BJ (cell line): ENCODE measurements around the gene UBC. TPM values are rescaled to one million over a fixed set of nuclear protein-coding genes. Genes with fewer than 3 reads are reported as not detected.
A peak's percentile ranks its signal among the peaks of the same experiment; 100 is the strongest.

Source experiments
- CTCF ChIA-PET: fragments of 350-600 bp; formaldehyde crosslinking; extraction: SDS; loops from one replicate; lab custom pipeline; 2021; ENCODE audit warnings: antibody characterized with exemption, inconsistent platforms; lab: Yijun Ruan, JAX
- POLR2A ChIA-PET: fragments of 300-600 bp; sonication (Branson Sonifier 250); formaldehyde crosslinking; extraction: SDS; loops from one replicate; lab custom pipeline; 2021; ENCODE audit warnings: antibody characterized with exemption; lab: Charles Lee
- DNase-seq: peaks from one replicate; pipeline ENCODE4 v3.0.0-alpha.2; 2011; ENCODE audit warnings: low read depth
- H3K27me3 ChIP-seq: 2 replicates; pipeline ENCODE4 v1.6.0; 2011; ENCODE audit warnings: low read length; ENCODE audit not compliant: control insufficient read depth, insufficient read depth
- H3K36me3 ChIP-seq: 2 replicates; pipeline ENCODE4 v1.5.1; 2011; ENCODE audit warnings: low read length; ENCODE audit not compliant: control insufficient read depth, insufficient read depth
- H3K4me3 ChIP-seq: 2 replicates; pipeline ENCODE4 v1.5.1; 2011; ENCODE audit warnings: low read depth, mild to moderate bottlenecking, control low read depth, low read length
- polyA plus RNA-seq: library from polyadenylated mRNA; depleted of rRNA; stranded (reverse); fragments of >200 nt; gene quantifications from 2 replicates; pipeline ENCODE4 v1.2.3, GENCODE V29; 2011
- TF ChIP-seq, protein P1 (sequence below): IDR thresholded peaks from 2 replicates; pipeline ENCODE4 v1.5.1; 2011; ENCODE audit warnings: low read depth, mild to moderate bottlenecking, control low read depth, inconsistent platforms, low read length, moderate library complexity; ENCODE audit not compliant: insufficient read depth

Gene UBC
- polyA plus RNA-seq, 1 experiment, result 2,374 TPM

DNA sequence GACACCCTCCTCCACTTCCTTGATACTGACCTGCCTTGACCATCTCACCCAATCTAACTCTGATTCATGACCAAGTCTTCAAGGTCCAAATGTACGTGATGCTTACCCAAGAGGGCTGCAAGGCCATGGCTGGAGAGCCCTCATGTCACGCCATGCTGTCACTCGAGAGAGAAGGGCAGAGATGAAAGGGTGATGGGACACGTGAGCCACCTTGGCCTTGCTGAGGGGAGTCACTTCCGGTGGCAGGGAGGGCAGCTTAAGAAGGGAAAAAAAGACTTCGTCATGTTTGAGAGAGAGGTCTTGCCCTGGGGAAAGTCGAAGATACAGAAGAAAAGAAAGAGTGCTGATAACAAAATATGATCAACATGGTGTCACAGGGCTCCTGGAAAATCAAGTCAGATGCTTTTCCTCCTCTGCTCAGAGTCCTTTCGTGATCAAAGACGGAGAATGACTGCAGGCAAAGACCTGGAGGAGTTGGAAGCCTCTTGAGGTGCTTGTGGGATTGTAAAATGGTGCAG, 47.5 kb downstream of the UBC start:
- POLR2A ChIA-PET, result no interaction called here
- no peaks in the 10 kb centered on the region for H3K27me3 ChIP-seq
- H3K36me3 ChIP-seq, result no peaks in the 10 kb centered on the region; the same call in 1 of the 2 replicates
- TF ChIP-seq, protein P1, sequence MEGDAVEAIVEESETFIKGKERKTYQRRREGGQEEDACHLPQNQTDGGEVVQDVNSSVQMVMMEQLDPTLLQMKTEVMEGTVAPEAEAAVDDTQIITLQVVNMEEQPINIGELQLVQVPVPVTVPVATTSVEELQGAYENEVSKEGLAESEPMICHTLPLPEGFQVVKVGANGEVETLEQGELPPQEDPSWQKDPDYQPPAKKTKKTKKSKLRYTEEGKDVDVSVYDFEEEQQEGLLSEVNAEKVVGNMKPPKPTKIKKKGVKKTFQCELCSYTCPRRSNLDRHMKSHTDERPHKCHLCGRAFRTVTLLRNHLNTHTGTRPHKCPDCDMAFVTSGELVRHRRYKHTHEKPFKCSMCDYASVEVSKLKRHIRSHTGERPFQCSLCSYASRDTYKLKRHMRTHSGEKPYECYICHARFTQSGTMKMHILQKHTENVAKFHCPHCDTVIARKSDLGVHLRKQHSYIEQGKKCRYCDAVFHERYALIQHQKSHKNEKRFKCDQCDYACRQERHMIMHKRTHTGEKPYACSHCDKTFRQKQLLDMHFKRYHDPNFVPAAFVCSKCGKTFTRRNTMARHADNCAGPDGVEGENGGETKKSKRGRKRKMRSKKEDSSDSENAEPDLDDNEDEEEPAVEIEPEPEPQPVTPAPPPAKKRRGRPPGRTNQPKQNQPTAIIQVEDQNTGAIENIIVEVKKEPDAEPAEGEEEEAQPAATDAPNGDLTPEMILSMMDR, result no peak
- H3K4me3 ChIP-seq, result no peak overlapping the region
- CTCF ChIA-PET, result interaction anchor here (0.6 kb wide), 1 partner anchor 55 kb away, joined by 3 read pairs; no protein-coding TSS in a partner anchor
- DNase-seq, result no peak

DNA sequence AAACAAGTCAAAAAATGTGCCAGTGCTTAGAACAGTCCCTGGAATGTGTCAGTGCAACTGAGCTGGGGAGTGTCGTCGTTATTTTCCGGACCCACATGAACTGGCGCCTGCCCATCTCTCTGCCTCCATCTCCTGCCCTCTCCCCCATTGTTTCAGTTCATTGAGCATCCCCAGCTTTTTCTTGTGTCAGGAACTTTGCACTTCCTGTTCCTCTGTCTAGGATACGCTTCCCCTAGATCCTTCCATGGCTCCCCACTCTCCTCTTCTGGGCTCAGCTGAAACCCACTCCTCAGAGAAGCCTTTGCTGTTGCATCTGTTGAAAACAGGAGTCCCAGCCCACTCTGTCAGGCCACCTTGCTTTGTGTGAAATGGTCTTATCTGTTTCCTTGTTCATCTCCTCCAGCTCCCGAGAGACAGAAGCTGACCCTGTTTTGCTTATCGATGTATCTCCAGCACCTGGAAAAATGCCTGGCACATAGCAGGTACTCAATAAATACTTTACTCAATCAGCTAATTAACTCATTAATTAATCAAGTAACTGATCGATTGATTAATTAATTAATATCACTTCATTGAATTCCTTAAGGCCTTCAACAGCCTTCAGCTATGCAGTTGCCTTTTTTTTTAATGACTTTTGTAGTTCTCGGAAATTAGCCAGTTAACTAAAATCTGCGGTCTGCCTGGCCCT, 48.1 kb downstream of the UBC start:
- CTCF ChIA-PET, result interaction anchor here (0.6 to 1.0 kb wide), 2 partner anchors 12 to 55 kb away, joined by 3 read pairs; no protein-coding TSS in a partner anchor
- POLR2A ChIA-PET, result no interaction called here
- TF ChIP-seq, protein P1, result no peak
- DNase-seq, result no peak
- no peaks in the 10 kb centered on the region; the same call in 1 of the 2 replicates for H3K36me3 ChIP-seq
- no peaks in the 10 kb centered on the region for H3K27me3 ChIP-seq
- H3K4me3 ChIP-seq, result no peak overlapping the region

DNA sequence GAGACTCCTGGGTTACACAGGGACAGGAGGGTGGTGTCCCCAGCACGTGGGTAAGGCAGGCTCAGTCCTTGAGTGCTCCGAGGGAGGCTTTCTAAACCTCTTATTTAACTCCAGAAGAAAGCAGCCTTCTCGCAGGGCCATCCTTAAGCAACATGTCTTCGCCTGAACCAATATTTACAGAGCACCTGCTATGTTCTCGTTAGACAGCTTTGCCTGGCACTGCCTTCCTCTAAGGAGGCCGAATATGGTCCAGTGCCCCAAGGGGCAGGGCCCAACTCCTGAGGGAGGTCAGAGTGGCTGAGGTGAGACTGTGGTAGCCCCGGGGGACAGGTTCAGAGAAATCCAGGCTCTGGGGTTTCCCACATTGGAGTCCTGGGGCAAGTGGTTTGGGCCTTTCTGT, 48.7 kb downstream of the UBC start:
- Histone ChIP-seq H3K27me3 (no peaks in the 10 kb centered on the region), H3K4me3 (no peak overlapping the region), H3K36me3 (no peaks in the 10 kb centered on the region; the same call in 1 of the 2 replicates)
- TF ChIP-seq, protein P1, result no peak
- no peak for DNase-seq
- POLR2A ChIA-PET, result no interaction called here
- CTCF ChIA-PET, result interaction anchor here (1.0 kb wide), 1 partner anchor 12 kb away, joined by 3 read pairs; no protein-coding TSS in a partner anchor

DNA sequence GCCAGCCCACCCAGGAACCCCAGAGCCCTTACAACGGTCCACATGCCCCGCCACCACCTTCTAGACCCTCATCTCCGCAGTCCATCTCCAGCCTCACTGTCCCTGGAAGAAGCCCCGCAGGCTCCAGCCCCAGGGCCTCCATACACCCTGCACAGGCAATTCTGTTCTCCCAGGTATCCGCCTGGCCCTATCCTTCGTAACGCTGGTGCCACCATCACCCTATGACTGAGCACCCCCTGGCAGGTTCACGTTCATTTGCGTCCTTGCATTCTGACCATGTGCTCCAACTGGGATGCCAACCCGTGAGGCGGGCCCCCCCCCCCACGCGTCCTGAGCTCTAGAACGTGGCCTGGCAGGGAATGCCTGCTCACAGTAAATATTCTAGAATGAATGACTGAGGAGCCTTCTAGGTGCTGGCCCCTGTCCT, 50.1 kb downstream of the UBC start:
- no peaks in the 10 kb centered on the region for H3K27me3 ChIP-seq
- CTCF ChIA-PET, result no interaction called here
- TF ChIP-seq, protein P1, result no peak
- H3K36me3 ChIP-seq, result no peaks in the 10 kb centered on the region; the same call in 1 of the 2 replicates
- POLR2A ChIA-PET, result no interaction called here
- DNase-seq, result no peak
- H3K4me3 ChIP-seq, result peak overlapping the region; percentile 70
